ENCODE data around the gene NTRK3. TPM values are rescaled to one million over a fixed set of nuclear protein-coding genes. Genes with fewer than 3 reads are reported as not detected.

Gene NTRK3
- total RNA-seq, 4 donors from 2014 or later: 0.35 to 5.8 (median 3.0) TPM

- Histone ChIP-seq H3K4me3 (no peak overlapping the region), H3K4me1 (no peaks in the 10 kb centered on the region), H3K36me3 (no peaks in the 10 kb centered on the region), H3K27me3 (no peaks in the 10 kb centered on the region), H3K9me3 (no peaks in the 10 kb centered on the region), H3K27ac (no peak overlapping the region)
- TF ChIP-seq POLR2A (IDR thresholded peaks at IDR 0.05): no peak
- TF ChIP-seq CTCF (IDR thresholded peaks at IDR 0.05): no peak
- DNase-seq: no peak
Observed at GRCh38 chr15:88215066-88215648, 41.4 kb downstream of the NTRK3 start.

GRCh38 chr15:88209111-88209510 lies 47.4 kb downstream of the NTRK3 start:
- no peak for DNase-seq
- Histone ChIP-seq H3K27ac (no peak overlapping the region), H3K4me1 (no peaks in the 10 kb centered on the region), H3K36me3 (no peaks in the 10 kb centered on the region), H3K9me3 (no peaks in the 10 kb centered on the region), H3K4me3 (no peak overlapping the region), H3K27me3 (no peaks in the 10 kb centered on the region)
- TF ChIP-seq POLR2A (IDR thresholded peaks at IDR 0.05) (no peak), CTCF (IDR thresholded peaks at IDR 0.05) (no peak)

DNA sequence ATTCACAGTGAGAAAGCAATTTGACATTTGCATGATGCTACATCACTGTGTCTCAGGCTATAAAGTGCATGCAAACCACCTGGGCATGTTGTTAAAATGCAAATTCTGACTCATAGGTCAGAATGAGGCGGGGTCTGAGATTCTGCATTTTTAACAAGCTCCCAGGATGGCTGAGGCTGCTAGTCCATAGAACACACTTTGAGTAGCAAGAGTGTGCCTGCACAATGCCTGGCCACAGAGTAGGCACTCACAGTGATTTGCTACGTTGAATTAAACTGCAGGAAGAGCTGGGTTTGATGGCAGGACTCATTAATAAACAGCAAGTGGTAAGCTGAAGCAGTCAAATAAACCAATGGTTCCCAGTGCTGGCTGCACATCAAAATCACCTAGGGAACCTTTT lies 48.1 kb downstream of the NTRK3 start:
- no peak overlapping the region for H3K27ac ChIP-seq
- H3K36me3 ChIP-seq: no peaks in the 10 kb centered on the region
- H3K9me3 ChIP-seq: no peaks in the 10 kb centered on the region
- DNase-seq: no peak
- no peaks in the 10 kb centered on the region for H3K27me3 ChIP-seq
- H3K4me3 ChIP-seq: no peak overlapping the region
- TF ChIP-seq CTCF (IDR thresholded peaks at IDR 0.05) (no peak), POLR2A (IDR thresholded peaks at IDR 0.05) (no peak)
- no peaks in the 10 kb centered on the region for H3K4me1 ChIP-seq

- H3K27me3 ChIP-seq: no peaks in the 10 kb centered on the region
- no peak overlapping the region for H3K27ac ChIP-seq
- TF ChIP-seq POLR2A (IDR thresholded peaks at IDR 0.05) (no peak), CTCF (IDR thresholded peaks at IDR 0.05) (no peak)
- no peak for DNase-seq
- H3K4me1 ChIP-seq: no peaks in the 10 kb centered on the region
- no peak overlapping the region for H3K4me3 ChIP-seq
- H3K9me3 ChIP-seq: no peaks in the 10 kb centered on the region
- H3K36me3 ChIP-seq: no peaks in the 10 kb centered on the region
Observed at GRCh38 chr15:88207565-88207964, 49.0 kb downstream of the NTRK3 start.

DNA sequence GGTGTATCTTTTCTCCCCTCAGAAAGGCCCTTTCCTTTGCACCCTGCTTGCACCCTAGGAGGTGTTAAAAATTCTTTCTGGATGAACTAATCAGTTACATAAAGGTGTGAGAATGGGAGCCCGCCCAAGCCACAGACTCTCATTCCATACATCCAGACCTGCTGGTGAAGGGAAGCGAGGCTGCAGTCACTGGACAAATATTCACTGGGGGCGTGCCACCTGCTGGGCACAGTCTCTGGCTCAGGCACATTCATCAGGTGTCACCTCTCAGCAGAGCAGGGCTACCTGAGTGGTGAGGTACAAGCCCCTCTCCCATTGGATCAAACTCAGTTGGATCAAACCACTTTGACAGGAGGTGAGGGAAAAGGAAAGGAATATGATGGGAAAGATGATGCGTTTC lies 52.0 kb downstream of the NTRK3 start:
- no peaks in the 10 kb centered on the region for H3K36me3 ChIP-seq
- TF ChIP-seq CTCF (IDR thresholded peaks at IDR 0.05) (no peak), POLR2A (IDR thresholded peaks at IDR 0.05) (no peak)
- H3K9me3 ChIP-seq: no peaks in the 10 kb centered on the region
- H3K4me3 ChIP-seq: no peak overlapping the region
- no peak overlapping the region for H3K27ac ChIP-seq
- H3K4me1 ChIP-seq: no peaks in the 10 kb centered on the region
- no peaks in the 10 kb centered on the region for H3K27me3 ChIP-seq
- DNase-seq: no peak

DNA sequence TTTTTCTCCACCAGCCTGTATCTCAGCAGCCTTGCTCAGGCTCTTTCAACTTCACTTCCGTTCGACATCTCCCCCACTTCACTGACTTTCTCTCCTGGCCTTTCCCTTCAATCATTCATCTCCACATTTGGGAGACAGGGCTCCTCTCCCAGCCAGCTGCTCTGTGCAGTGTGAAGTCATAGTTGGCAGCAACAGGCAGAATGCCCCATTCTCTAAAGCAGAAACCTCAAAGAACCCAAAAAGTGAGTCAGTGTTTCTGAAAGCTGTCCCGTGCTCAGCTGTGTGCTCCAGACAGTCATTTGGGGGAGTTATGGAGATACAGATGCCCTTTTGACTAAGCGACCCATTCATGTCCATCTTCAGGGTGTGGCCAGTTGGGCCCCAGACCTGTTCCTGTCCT lies 54.3 kb downstream of the NTRK3 start:
- Histone ChIP-seq H3K36me3 (no peaks in the 10 kb centered on the region), H3K27ac (no peak overlapping the region), H3K27me3 (no peaks in the 10 kb centered on the region), H3K9me3 (no peaks in the 10 kb centered on the region), H3K4me3 (no peak overlapping the region), H3K4me1 (no peaks in the 10 kb centered on the region)
- no peak for DNase-seq
- no peak for TF ChIP-seq CTCF (IDR thresholded peaks at IDR 0.05)
- TF ChIP-seq POLR2A (IDR thresholded peaks at IDR 0.05): no peak
